Astrocyte (in vitro differentiated cells and primary cell): ENCODE results near the gene TYRP1.

ENCODE experiments used
- CTCF ChIP-seq: IDR thresholded peaks from 2 replicates; pipeline ENCODE4 v1.5.1; 2011; ENCODE audit warnings: low read depth, mild to moderate bottlenecking, inconsistent platforms, low read length, moderate library complexity; ENCODE audit not compliant: insufficient read depth
- EZH2 ChIP-seq: IDR thresholded peaks from 2 replicates; pipeline ENCODE4 v1.6.1; 2012; ENCODE audit warnings: mild to moderate bottlenecking, low read length, inconsistent platforms; ENCODE audit not compliant: insufficient read depth

- TF ChIP-seq CTCF (no peak), EZH2 (no peak)
Measured at GRCh38 chr9:12648925-12649324, 44.3 kb upstream of the TYRP1 start.
